ENCODE measurements around the gene TACR1. TPM values are rescaled to one million over a fixed set of nuclear protein-coding genes. Genes with fewer than 3 reads are reported as not detected.

TACR1 gene
- total and polyA plus RNA-seq, 2 of the 4 experiments (the other 2 are of a cell fraction), result under 0.01 to 0.09 TPM

DNA sequence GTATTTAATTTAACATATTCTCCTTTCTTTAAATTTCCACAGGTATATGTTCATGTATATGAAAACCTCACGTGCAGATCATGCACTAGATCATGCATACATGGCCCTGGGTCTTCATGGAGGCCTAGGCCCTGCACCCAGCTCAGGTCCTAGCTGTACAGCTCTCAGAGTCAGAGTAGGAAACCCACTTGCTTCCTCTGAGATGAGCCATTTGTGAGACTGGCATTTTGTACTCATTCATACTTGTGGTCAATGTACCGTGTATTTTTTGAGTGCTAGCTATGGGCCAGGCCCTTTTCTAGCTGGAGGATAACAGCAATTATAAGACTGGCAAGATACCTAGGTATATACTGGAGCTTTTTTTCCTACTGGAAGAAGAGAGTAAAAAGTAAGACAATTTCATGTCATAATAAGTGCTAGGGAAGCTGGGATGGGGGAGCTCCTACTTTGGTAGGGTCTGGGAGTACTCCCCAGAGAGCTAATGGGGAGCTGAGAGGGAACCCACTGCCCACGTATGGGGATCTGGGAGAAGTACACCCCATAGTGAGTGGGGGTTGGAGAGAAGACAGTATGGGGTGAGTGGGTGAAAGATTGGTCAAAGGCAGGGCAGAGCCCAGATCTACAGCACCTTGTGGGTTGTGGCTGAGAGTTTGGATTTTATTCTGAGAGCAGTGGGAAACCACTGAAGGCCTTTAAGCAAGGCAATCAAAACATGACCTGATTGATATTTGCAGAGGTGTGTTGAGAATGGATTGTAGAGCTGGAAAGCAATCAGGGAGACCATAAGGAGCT lies 168.9 kb downstream of the TACR1 start (continued):
- TF ChIP-seq, protein P1, sequence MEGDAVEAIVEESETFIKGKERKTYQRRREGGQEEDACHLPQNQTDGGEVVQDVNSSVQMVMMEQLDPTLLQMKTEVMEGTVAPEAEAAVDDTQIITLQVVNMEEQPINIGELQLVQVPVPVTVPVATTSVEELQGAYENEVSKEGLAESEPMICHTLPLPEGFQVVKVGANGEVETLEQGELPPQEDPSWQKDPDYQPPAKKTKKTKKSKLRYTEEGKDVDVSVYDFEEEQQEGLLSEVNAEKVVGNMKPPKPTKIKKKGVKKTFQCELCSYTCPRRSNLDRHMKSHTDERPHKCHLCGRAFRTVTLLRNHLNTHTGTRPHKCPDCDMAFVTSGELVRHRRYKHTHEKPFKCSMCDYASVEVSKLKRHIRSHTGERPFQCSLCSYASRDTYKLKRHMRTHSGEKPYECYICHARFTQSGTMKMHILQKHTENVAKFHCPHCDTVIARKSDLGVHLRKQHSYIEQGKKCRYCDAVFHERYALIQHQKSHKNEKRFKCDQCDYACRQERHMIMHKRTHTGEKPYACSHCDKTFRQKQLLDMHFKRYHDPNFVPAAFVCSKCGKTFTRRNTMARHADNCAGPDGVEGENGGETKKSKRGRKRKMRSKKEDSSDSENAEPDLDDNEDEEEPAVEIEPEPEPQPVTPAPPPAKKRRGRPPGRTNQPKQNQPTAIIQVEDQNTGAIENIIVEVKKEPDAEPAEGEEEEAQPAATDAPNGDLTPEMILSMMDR (conservative IDR thresholded peaks at IDR 0.05; ENCODE audit: low read depth, low read length), result no peak

- H4K20me1 ChIP-seq (ENCODE audit: insufficient read depth, low read length), result no peaks in the 10 kb centered on the region
- WGBS, 2 experiments (ENCODE audit: extremely low coverage in 2 of 2, insufficient read length in 1 of 2), result 93% methylated on average over 2 of the region's 2 CpGs; no CpG with 5 or more reads in 1 of the 2 experiments
- no peak overlapping the region for H3K18ac ChIP-seq (ENCODE audit: low read depth, low read length)
- H4K91ac ChIP-seq (ENCODE audit: insufficient read depth, low read depth, low read length), result no peak overlapping the region; the same call in 1 of the 2 replicates
- no peak overlapping the region for H4K5ac ChIP-seq (ENCODE audit: low read depth, low read length)
- CTCF ChIA-PET, result interaction anchor here (1.0 kb wide), 1 partner anchor 171 kb away, joined by 3 read pairs; the partner anchor contains the start of gene TACR1
- H3K14ac ChIP-seq (replicated peaks; ENCODE audit: low read depth, low read length), result no peak overlapping the region
- no peak overlapping the region for H2AK9ac ChIP-seq (replicated peaks; ENCODE audit: low read depth, low read length, poor library complexity)
- no peaks in the 10 kb centered on the region; the same call in 1 of the 2 replicates for H3K9me1 ChIP-seq (ENCODE audit: insufficient read depth, low read length)
- H3K4me2 ChIP-seq (ENCODE audit: low read depth, low read length), result no peak overlapping the region
- in situ Hi-C loops (cut with MboI; ENCODE audit: low sequenced_read_pairs) (no loop called here), intact Hi-C loops (cut with micrococcal nuclease) (no loop called here), dilution Hi-C loops (cut with HindIII; ENCODE audit: low sequenced_read_pairs, unreplicated experiment) (no loop called here)
- no peak overlapping the region for H3K27ac ChIP-seq (ENCODE audit: insufficient read depth, low read length)
- no peaks in the 10 kb centered on the region for H3K27me3 ChIP-seq (ENCODE audit: control insufficient read depth, insufficient read depth, low read length)
- no peak overlapping the region for H2AFZ ChIP-seq (replicated peaks; ENCODE audit: low read length, poor library complexity)
- no peaks in the 10 kb centered on the region for H3K9me3 ChIP-seq (ENCODE audit: control insufficient read depth, insufficient read depth, low read length)
- no peak overlapping the region for H2BK120ac ChIP-seq (ENCODE audit: low read depth, low read length)
- ATAC-seq (ENCODE audit: low read depth), result no peak
- no peak overlapping the region for H3K23ac ChIP-seq (ENCODE audit: low read depth, low read length)
- no peak overlapping the region for H2BK5ac ChIP-seq (ENCODE audit: low read depth, low read length, poor library complexity, severe bottlenecking)
- no peak overlapping the region for H2BK15ac ChIP-seq (ENCODE audit: low read depth, low read length)
- H2AK5ac ChIP-seq (ENCODE audit: low read depth, low read length), result 0 out of 2 replicates have a peak overlapping the region, but pooled peaks have one; percentile 13
- POLR2A ChIA-PET (ENCODE audit: unreplicated experiment), result no interaction called here
- no peak overlapping the region for H3K56ac ChIP-seq (ENCODE audit: extremely low read depth, insufficient read depth, low read length)
- H3K9ac ChIP-seq (ENCODE audit: low read depth, low read length), result no peak overlapping the region
- H3K79me1 ChIP-seq (ENCODE audit: low read depth in 1 of 2, low read length in 2 of 2), result no peaks in the 10 kb centered on the region
- H3K4ac ChIP-seq (ENCODE audit: low read depth, low read length), result no peak overlapping the region
- H3K4me1 ChIP-seq (ENCODE audit: control insufficient read depth, insufficient read depth, low read length), result peaks cover 5% of the 10 kb centered on the region
- no peak overlapping the region for H3K4me3 ChIP-seq (ENCODE audit: insufficient read depth, low read depth, low read length)
- no peak overlapping the region for H4K8ac ChIP-seq (ENCODE audit: low read depth in 2 of 2, low read length in 2 of 2)
- TF ChIP-seq NFE2L2 (IDR thresholded peaks at IDR 0.05; ENCODE audit: low read depth, low read length), result no peak
- no peak for TF ChIP-seq MAFK (IDR thresholded peaks at IDR 0.05; ENCODE audit: low read depth, low read length)
- no TSS peak for BruUV-seq (replicated peaks)
- no peaks in the 10 kb centered on the region for H3K36me3 ChIP-seq (ENCODE audit: control insufficient read depth, insufficient read depth, low read length)
- no peak overlapping the region for H2BK20ac ChIP-seq (ENCODE audit: low read depth, low read length)
- DNase-seq, result no peak
Observed at GRCh38 chr2:75027886-75028285, 171.4 kb downstream of the TACR1 start.
